OCI-LY7 (cell line): Measurements from ENCODE around the gene C10orf143. TPM values are rescaled to one million over a fixed set of nuclear protein-coding genes. Genes with fewer than 3 reads are reported as not detected.

Source experiments
- BruUV-seq: library from RNA; stranded (reverse); fragments of 400-500 nt; replicated peaks from 2 replicates; lab custom pipeline; 2021; lab: Mats Ljungman, UMichigan
- CTCF ChIA-PET: fragments of 300-600 bp; sonication (Branson Sonifier 250); formaldehyde crosslinking; loops from one replicate; lab custom pipeline; 2022; ENCODE audit warnings: antibody characterized with exemption; ENCODE audit not compliant: unreplicated experiment; lab: Charles Lee
- POLR2A ChIA-PET: fragments of 300-600 bp; sonication (Branson Sonifier 250); formaldehyde crosslinking; loops from one replicate; lab custom pipeline; 2022; ENCODE audit warnings: antibody characterized with exemption; lab: Charles Lee
- DNase-seq: peaks from one replicate; pipeline ENCODE4 v3.0.0-alpha.2; 2015; ENCODE audit warnings: low spot score
- H2AFZ ChIP-seq: fragments of 200-600 bp; sonication (generic), shearing (Covaris generic); 2 replicates; pipeline ENCODE4 v1.6.1; 2014; ENCODE audit warnings: mild to moderate bottlenecking, antibody characterized with exemption, low read length, moderate library complexity
- H3K27ac ChIP-seq: fragments of 200-600 bp; sonication (generic); 2 replicates; pipeline ENCODE4 v1.5.1; 2014; ENCODE audit warnings: mixed run types, low read depth, mild to moderate bottlenecking, moderate library complexity, low read length, inconsistent platforms; ENCODE audit not compliant: poor library complexity, severe bottlenecking
- H3K36me3 ChIP-seq: fragments of 200-600 bp; sonication (generic); 2 replicates; pipeline ENCODE4 v1.6.1; 2014; ENCODE audit warnings: mild to moderate bottlenecking, antibody characterized with exemption, low read length, moderate library complexity, mixed read lengths; ENCODE audit not compliant: insufficient read depth
- H3K4me1 ChIP-seq: fragments of 200-600 bp; sonication (generic); 2 replicates; pipeline ENCODE4 v1.5.1; 2014; ENCODE audit warnings: mild to moderate bottlenecking, low read length; ENCODE audit not compliant: insufficient read depth, poor library complexity, severe bottlenecking
- H3K4me2 ChIP-seq: fragments of 200-600 bp; sonication (generic); 2 replicates; pipeline ENCODE4 v1.6.1; 2014; ENCODE audit warnings: mild to moderate bottlenecking, low read length
- H3K4me3 ChIP-seq: fragments of 200-600 bp; sonication (generic); 2 replicates; pipeline ENCODE4 v1.5.1; 2014; ENCODE audit warnings: mild to moderate bottlenecking, low read depth, low read length; ENCODE audit not compliant: poor library complexity, severe bottlenecking
- H3K79me2 ChIP-seq: fragments of 200-600 bp; sonication (generic); 2 replicates; pipeline ENCODE4 v1.6.1; 2016; ENCODE audit warnings: low read depth, mild to moderate bottlenecking, low read length, moderate library complexity, mixed read lengths; ENCODE audit not compliant: insufficient read depth
- H3K9me2 ChIP-seq: fragments of 200-600 bp; sonication (generic); 2 replicates; pipeline ENCODE4 v1.6.1; 2016; ENCODE audit warnings: mild to moderate bottlenecking, low read length, mixed read lengths; ENCODE audit not compliant: insufficient read depth
- H3K9me3 ChIP-seq: fragments of 200-600 bp; sonication (generic); 2 replicates; pipeline ENCODE4 v1.6.1; 2014; ENCODE audit warnings: mild to moderate bottlenecking, mixed run types, low read length, mixed read lengths
- H4K20me1 ChIP-seq: fragments of 200-600 bp; sonication (generic); 2 replicates; pipeline ENCODE4 v1.6.1; 2014; ENCODE audit warnings: mild to moderate bottlenecking, antibody characterized with exemption, low read length, moderate library complexity, mixed read lengths; ENCODE audit not compliant: insufficient read depth
- CTCF ChIP-seq: fragments of 200-600 bp; sonication (generic); conservative IDR thresholded peaks from 2 replicates; pipeline ENCODE4 v1.5.1; 2014; ENCODE audit warnings: mild to moderate bottlenecking, antibody characterized with exemption, low read length, moderate library complexity, mixed read lengths
- EZH2phosphoT487 ChIP-seq: fragments of 200-600 bp; sonication (generic); IDR thresholded peaks from 2 replicates; pipeline ENCODE4 v1.6.1; 2018; ENCODE audit warnings: low read depth, borderline replicate concordance, mild to moderate bottlenecking, mixed run types, antibody characterized with exemption, low read length, moderate library complexity, mixed read lengths
- intact Hi-C: fragments of 100-400 bp; cut with micrococcal nuclease; formaldehyde crosslinking; loops from one replicate; pipeline ENCODE4 v1.10.0; 2022; ENCODE audit not compliant: unreplicated experiment
- total RNA-seq, 2 experiments: library from RNA; depleted of rRNA in 1 of 2; stranded (reverse); fragments of >200 nt in 1 of 2; shearing (Covaris generic) in 1 of 2; gene quantifications; 2 replicates each; pipeline ENCODE4 v1.2.3, GENCODE V29; 2014 to 2022

Gene C10orf143
- total RNA-seq, 2 experiments from 2014 or later = 0.88 to 6.4 TPM

- no peak for TF ChIP-seq EZH2phosphoT487
- TF ChIP-seq CTCF = no peak
- H3K27ac ChIP-seq = no peak overlapping the region
- H3K9me2 ChIP-seq = no peaks in the 10 kb centered on the region
- H3K36me3 ChIP-seq = no peaks in the 10 kb centered on the region
- intact Hi-C loops = no loop called here
- CTCF ChIA-PET = no interaction called here
- POLR2A ChIA-PET = no interaction called here
- no TSS peak for BruUV-seq
- no peaks in the 10 kb centered on the region for H4K20me1 ChIP-seq
- H3K9me3 ChIP-seq = no peaks in the 10 kb centered on the region
- no peak overlapping the region for H3K4me2 ChIP-seq
- no peaks in the 10 kb centered on the region for H3K4me1 ChIP-seq
- DNase-seq = no peak
- H2AFZ ChIP-seq = no peak overlapping the region
- no peak overlapping the region for H3K4me3 ChIP-seq
- no peaks in the 10 kb centered on the region for H3K79me2 ChIP-seq
Measured at GRCh38 chr10:130061760-130062159, 48.9 kb downstream of the C10orf143 start.

- no peaks in the 10 kb centered on the region for H3K79me2 ChIP-seq
- no peak overlapping the region for H3K4me2 ChIP-seq
- TF ChIP-seq EZH2phosphoT487 (no peak), CTCF (no peak)
- no peaks in the 10 kb centered on the region for H4K20me1 ChIP-seq
- intact Hi-C loops = no loop called here
- no peak overlapping the region for H3K27ac ChIP-seq
- ChIA-PET POLR2A (no interaction called here), CTCF (no interaction called here)
- no TSS peak for BruUV-seq
- H3K9me2 ChIP-seq = no peaks in the 10 kb centered on the region
- no peaks in the 10 kb centered on the region for H3K4me1 ChIP-seq
- H3K9me3 ChIP-seq = no peaks in the 10 kb centered on the region
- H2AFZ ChIP-seq = no peak overlapping the region
- H3K4me3 ChIP-seq = no peak overlapping the region
- H3K36me3 ChIP-seq = no peaks in the 10 kb centered on the region
- no peak for DNase-seq
Measured at GRCh38 chr10:130054021-130054420, 56.6 kb downstream of the C10orf143 start.

GRCh38 chr10:130053561-130053960, 57.1 kb downstream of the C10orf143 start:
- Histone ChIP-seq H2AFZ (no peak overlapping the region), H3K27ac (no peak overlapping the region), H3K4me2 (no peak overlapping the region), H3K9me2 (no peaks in the 10 kb centered on the region), H3K79me2 (no peaks in the 10 kb centered on the region), H3K4me1 (no peaks in the 10 kb centered on the region), H3K4me3 (no peak overlapping the region), H3K9me3 (no peaks in the 10 kb centered on the region), H4K20me1 (no peaks in the 10 kb centered on the region), H3K36me3 (no peaks in the 10 kb centered on the region)
- CTCF ChIA-PET = no interaction called here
- TF ChIP-seq EZH2phosphoT487 (no peak), CTCF (no peak)
- intact Hi-C loops = no loop called here
- no peak for DNase-seq
- no TSS peak for BruUV-seq
- POLR2A ChIA-PET = no interaction called here
